ENCODE data around the gene VPS26B.
"Not testable (repeated sequence)": the region's sequence is repeated elsewhere in the genome, so short reads cannot be mapped to it uniquely, and the experiment has no call there.

VPS26B gene

DNA sequence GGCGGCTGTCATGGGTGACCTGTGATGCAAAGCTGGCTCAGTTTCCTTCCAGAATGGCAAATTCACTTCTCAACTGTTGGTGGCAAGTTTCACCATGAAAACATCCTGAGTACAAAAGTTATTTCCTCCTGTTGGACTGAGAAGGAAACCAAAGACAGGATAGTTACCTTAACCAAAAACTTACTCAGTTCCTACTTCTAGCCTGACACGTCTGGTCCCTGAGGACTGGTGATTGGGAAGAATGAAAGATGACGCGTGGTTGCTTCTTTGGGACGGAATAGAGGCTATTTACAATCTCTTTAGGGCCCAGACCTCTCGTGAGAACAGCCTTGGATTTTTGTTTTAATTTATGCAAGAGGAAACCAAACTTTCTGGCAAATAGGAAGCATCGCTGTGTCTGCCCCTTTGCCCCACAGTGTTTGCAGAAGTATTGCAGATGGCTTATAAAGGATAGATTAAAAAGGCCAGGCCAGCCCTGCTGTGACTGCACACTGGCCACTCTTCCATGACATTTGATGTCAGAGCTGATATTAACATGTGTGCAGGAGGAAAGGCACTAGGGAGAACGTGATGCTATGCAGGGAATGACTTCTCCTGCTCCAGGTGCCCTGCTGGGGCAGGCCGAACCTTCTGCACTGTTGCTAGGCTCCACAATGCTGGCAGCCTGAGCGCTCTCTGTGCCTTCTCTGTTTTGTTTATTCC is 7.6 kb downstream of the VPS26B start:
- no peak for DNase-seq (ENCODE audit: low read depth in 4 of 4, low spot score in 1 of 4)

DNA sequence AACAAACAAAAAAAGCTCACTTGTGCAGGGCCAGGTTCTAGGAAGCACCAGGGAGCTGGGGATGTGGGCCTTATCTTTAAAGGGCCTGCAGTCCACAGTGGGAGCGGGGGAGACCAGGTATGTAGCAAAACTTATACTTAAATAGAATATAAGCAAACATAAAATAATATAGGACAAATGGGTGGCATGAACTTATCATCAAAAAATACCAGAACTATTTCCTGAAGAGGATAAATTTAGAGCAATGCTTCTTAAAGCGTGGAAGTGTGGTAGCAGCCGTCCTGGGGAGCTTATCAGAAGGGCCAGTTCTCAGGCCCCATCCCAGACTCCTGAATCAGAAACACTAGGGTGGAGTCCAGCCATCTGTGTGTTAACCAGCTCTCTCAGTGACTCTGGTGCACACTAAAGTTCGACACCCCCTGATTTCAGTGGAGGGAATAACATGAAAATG is 9.3 kb downstream of the VPS26B start:
- no peak for DNase-seq (ENCODE audit: low read depth in 4 of 4, low spot score in 1 of 4)

GRCh38 chr11:134235399-134235798 is 10.9 kb downstream of the VPS26B start:
- no peak for DNase-seq (ENCODE audit: low read depth in 4 of 4, low spot score in 1 of 4)

DNA sequence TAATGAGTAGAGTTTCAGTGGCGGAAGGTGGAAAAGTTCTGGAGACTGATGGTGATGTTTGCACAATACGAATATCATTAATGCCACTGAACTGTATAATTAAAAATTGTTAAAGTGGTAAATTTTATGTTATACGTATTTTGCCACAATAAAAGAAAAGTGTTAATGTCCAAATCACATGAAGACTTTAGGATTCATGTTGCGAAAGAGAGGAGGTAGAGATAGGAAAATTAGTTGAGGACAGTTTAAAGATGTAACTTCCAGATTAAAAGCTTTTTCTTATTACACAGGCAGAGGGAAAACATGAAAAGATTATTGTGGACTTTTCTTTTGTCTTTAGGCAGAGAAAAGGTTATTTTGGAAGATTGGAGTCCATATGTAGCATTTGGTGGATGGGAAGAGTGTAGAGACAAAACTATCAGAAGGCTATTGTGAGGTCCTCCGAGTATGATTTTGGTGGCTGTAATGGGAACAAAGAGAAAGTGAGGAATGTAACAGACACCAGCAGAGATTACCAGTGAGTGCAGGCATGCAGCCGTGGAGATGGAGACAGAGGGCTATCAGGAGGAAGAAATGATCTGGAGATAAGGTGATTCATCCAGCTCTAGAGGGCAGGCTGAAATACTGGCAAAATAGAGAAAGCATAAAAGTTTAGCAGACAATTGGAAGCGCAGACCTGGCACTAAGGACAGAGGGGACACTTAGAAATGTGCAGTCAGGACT is 12.5 kb downstream of the VPS26B start:
- DNase-seq (ENCODE audit: low read depth in 4 of 4, low spot score in 1 of 4), result no peak

DNA sequence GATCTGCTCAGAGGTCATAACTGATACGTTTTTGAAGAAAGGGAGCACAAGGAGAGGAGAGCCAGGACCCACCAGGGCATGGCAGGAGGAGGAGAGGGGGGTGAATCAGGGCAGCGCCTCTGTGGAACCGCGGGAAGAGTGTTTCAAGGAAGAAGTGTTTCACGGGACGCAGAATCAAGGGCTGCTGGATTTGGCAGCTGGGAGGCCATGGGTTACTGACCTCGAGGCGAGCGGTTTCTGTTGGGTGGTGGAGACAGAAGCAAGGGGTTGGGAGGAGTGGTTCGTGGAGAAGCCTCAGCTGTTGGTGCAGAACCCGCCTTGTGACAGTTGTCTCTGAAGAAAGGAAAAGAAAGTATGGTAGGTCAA is 13.1 kb downstream of the VPS26B start:
- DNase-seq (ENCODE audit: low read depth in 4 of 4, low spot score in 1 of 4), result no peak

- DNase-seq (ENCODE audit: low read depth in 4 of 4, low spot score in 1 of 4), result no peak
Measured at GRCh38 chr11:134238956-134239355, 14.5 kb downstream of the VPS26B start.

DNA sequence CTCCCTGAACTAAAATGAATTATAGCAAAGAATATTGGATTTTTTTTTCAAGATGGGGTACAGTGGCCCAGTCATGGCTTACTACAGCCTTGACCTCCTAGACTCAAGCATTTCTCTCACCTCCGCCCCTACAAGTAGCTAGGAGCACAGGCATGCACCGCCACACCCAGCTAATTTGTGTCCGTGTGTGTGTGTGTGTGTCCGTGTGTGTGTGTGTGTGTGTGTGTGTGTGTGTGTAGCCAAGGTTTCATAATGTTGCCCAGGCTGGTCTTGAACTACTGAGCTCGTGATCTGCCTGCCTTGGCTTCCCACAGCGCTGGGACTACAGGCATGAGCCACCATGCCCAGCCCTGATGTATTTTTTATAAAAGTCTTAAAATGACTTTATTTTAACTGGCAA is 16.1 kb downstream of the VPS26B start:
- DNase-seq (ENCODE audit: low read depth in 4 of 4, low spot score in 1 of 4), result no peak

DNA sequence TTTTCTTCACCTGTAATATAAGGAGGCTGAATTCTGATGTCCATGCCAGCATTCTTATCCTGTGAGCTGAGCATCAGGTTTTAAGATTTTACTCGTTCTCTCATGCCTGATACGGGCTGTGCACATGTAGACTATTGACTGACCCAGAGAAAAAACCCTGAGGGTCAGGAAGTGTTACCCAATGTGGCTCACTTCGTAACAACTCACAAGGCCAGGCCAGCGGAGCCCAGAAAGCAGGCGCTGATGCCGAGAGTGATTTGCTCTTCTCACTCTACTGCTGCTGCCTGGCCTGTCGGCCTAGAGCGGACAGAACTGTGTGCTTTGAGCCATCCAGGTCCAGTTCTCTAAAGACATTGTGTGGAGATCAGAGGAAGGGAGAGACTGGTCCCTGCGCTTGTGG is 17.9 kb downstream of the VPS26B start:
- DNase-seq (ENCODE audit: low read depth in 4 of 4, low spot score in 1 of 4), result no peak

DNA sequence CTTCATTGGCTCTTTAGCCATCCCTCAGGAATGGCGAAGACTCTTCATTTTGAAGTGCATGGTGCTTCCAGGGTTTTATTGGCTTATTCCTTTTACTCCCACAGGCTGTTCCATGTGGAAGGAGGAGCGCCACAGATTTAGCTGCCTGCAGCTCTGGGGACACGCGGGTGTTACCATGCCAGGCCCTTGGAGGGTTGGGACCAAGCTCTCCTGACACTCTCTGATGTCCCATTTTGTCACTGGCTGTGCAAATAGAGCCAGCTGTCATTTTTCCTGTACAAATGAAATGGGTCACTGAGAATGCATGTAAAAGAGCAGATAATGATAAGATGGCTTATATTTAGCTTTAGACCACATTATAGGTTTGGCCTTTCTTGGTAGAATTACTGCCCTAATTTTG is 19.4 kb downstream of the VPS26B start:
- DNase-seq (ENCODE audit: low read depth in 4 of 4, low spot score in 1 of 4), result no peak

DNA sequence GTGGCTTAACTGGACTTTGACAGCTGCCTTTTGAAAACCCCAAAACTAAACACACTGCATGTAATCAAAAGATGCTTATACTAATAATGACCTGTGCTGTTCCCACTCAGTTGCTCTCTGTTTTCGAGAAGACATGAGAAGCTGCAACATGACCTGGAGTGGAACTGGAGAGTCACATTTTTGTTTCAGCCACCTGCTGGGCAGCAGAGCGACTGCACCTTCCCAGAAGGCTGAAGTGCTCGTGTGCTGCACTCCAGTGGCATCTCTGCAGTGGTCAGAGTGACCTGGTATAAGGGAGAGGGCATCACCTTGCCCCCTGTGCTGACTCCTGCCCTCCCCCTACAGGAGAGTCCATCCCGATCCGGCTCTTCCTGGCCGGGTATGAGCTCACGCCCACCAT is 20.1 kb downstream of the VPS26B start:
- DNase-seq (ENCODE audit: low read depth in 4 of 4, low spot score in 1 of 4), result no peak

DNA sequence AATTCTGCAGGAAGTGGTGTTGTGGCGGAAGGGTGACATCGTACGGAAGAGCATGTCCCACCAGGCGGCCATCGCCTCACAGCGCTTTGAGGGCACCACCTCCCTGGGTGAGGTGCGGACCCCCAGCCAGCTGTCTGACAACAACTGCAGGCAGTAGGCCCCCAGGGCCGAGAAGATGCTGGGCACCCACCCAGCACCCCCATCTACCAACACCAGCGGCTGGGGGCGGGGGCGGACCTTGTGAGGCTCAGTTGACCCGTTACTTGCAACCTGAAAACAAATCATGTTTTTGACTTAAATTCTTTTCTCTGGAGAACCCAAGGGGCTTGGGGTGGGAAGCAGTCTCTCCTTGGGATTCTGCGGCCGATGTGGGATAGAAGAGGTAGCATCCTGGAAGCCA is 21.0 kb downstream of the VPS26B start:
- no peak for DNase-seq (ENCODE audit: low read depth in 4 of 4, low spot score in 1 of 4)

DNA sequence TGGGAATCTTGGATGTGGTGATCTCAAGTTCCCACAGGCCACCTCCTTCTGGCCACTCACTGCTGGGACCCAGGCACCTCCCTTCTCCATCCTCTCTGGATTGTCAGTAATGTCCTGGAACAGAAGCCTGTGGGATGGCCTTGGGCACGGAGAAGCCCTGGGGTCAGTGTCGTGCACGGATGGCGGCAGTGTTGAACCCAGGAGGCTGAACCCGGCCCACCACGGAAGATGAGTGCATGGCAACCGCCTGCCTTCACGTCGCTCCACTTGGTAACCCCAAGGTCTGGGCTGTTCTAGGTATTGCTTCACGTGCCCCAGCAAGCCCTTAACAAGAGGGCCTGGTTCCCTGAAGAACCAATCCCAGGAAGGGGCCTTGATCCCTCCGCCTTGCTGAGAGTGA is 21.6 kb downstream of the VPS26B start:
- no peak for DNase-seq (ENCODE audit: low read depth in 4 of 4, low spot score in 1 of 4)

DNA sequence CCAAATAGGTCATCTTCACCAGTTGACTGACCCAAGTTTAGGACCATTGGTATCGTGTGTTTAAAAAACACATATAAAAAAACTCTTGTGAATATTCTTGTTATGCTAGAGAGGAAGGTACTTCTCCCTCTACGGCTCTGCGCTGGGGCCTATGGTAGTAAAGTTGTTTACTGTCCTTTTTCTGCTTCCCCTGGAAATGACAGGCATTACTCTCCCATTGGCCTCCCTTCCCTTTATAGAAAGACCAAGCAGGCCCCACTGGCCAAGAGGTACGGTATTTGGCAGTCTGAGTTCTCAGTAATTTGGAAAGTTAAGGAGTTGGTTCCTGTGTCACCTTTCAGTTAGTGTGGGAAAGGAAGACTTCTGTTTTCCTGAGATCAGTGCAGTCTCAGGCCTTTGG is 22.2 kb downstream of the VPS26B start:
- no peak for DNase-seq (ENCODE audit: low read depth in 4 of 4, low spot score in 1 of 4)

GRCh38 chr11:134248910-134249480 is 24.5 kb downstream of the VPS26B start:
- no peak for DNase-seq (ENCODE audit: low read depth in 4 of 4, low spot score in 1 of 4)

- no peak for DNase-seq (ENCODE audit: low read depth in 4 of 4, low spot score in 1 of 4)
Measured at GRCh38 chr11:134250246-134250645, 25.8 kb downstream of the VPS26B start.

DNA sequence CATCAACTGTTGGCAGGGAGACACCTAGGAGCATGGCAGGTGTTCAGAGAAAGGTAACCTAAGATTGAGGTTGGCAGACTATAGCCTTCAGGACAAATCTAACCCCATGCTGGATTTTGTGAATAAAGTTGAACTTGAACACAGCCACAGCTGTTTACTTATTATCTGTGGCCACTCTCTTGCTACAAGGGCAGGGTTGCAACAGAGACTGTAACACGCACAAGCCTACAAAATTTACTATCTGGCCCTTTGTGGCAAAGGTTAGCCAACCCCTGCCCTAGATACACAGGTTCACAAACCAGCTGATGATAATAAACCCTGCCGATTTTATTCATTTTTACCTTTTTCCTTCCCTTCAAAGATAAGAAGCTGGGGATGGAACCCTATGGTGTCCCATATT is 26.2 kb downstream of the VPS26B start:
- DNase-seq (ENCODE audit: low read depth in 4 of 4, low spot score in 1 of 4), result no peak

- peak in 1 of 4 experiments; percentile 8 for DNase-seq (ENCODE audit: low read depth in 4 of 4, low spot score in 1 of 4)
Measured at GRCh38 chr11:134252346-134253187, 28.1 kb downstream of the VPS26B start.

DNA sequence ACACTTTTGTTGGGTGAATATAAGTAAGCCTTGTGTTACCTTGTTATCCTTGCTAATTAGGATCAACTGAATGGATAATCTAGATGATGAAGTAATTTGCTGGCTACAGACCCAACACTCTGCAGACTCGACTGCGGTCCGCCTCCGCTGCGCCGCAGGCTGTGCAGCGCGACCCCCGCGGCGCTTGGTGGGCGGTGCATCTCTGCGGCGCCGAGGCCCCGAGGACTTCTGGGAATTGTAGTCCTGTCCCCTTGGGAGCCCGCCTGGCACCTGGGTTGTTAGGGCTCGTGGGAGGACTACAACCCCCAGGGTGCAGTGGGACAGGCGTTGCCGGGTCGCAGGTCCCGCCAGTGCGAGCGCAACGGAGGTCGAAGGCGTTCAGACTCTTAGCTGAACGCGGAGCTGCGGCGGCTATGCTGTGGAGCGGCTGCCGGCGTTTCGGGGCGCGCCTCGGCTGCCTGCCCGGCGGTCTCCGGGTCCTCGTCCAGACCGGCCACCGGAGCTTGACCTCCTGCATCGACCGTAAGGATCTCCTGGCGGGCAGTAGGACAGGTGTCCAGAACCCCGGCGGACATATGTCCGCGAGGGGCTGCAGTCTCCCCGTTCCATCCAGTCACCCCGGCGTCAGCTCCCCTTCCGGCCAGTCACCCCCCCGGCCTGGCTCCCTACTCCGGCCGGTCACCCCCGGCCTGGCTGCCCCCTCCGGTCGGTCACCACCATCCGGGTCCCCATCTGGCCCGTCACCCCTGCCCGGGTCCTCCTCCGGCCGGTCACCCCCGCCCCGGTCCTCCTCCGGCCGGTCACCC is 28.9 kb downstream of the VPS26B start, which contains the start of the genes ACAD8 and THYN1:
ACAD8 (plus strand) TSS at position 381 of the 806 bp plus-strand sequence; CDS start at position 414, 33 bp downstream.
THYN1 (minus strand) TSS at position 165 of the 806 bp plus-strand sequence. CDS start 470 bp downstream, outside the sequence.
- DNase-seq (ENCODE audit: low read depth in 4 of 4, low spot score in 1 of 4), result peak; percentile 87 to 93 (median 90)

DNA sequence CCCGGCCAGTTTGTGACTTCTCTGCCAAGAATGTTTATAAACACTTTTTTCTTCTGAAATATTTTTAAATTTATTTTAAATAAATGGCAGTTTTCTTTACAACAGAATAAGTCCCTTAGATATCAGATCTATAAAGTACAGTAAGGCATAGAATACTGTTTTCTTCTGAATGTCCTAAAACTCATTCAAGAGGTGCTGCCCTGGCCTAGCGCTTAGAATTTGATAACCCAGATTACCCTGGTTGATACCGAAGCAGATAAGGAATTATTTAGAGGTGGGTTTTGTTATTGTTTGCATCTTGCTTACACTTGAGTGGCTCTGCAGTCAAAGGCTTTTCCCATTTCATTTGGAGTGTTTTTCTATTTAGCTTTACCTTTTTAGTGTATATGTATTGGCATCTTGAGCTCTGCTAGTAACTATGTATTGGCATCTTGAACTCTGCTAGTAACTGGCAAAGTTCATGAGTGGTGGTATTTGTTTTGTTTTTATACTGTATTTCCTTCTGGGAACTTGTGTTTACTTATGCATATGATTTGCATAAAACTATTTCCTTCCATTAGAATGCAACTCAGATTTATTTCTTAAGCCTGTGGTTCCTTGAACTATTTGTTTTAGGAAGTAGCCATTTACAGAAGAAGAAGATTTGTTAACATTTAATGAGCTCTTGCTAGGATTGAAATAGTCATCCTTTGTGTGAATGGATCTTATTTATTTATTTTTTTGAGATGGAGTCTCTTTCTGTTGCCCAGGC is 30.1 kb downstream of the VPS26B start:
- DNase-seq (ENCODE audit: low read depth in 4 of 4, low spot score in 1 of 4), result no peak

- not testable (repeated sequence) for DNase-seq (ENCODE audit: low read depth in 4 of 4, low spot score in 1 of 4)
Measured at GRCh38 chr11:134255184-134255561, 30.7 kb downstream of the VPS26B start.
